Mesodermal cell (in vitro differentiated cells): ENCODE results near the gene PROM2.

Source experiments
- H3K27ac ChIP-seq: 2 replicates; pipeline ENCODE4 v1.7.0; 2013; ENCODE audit warnings: mild to moderate bottlenecking, low read depth, low read length, moderate library complexity; ENCODE audit not compliant: severe bottlenecking
- H3K36me3 ChIP-seq: 2 replicates; pipeline ENCODE4 v1.7.1; 2013; ENCODE audit warnings: mild to moderate bottlenecking, low read length, moderate library complexity; ENCODE audit not compliant: control insufficient read depth, insufficient read depth
- H3K4me1 ChIP-seq: one replicate; pipeline ENCODE4 v1.7.1; 2013; ENCODE audit warnings: mild to moderate bottlenecking, low read length; ENCODE audit not compliant: insufficient read depth, control insufficient read depth, poor library complexity, severe bottlenecking
- H3K4me3 ChIP-seq: 2 replicates; pipeline ENCODE4 v1.7.0; 2013; ENCODE audit warnings: low read length, control low read depth, mild to moderate bottlenecking; ENCODE audit not compliant: insufficient read depth, poor library complexity, severe bottlenecking; ENCODE audit errors: extremely low read depth
- H3K9me3 ChIP-seq: 2 replicates; pipeline ENCODE4 v1.7.1; 2013; ENCODE audit warnings: mild to moderate bottlenecking, low read length, moderate library complexity; ENCODE audit not compliant: control insufficient read depth
- WGBS, 2 experiments: methylation state at CpG; one replicate each; pipeline ENCODE4 v1.1.5; 2013; ENCODE audit warnings: missing lambda C conversion rate in 2 of 2; ENCODE audit not compliant: insufficient coverage in 2 of 2; 5-methylcytosine and 5-hydroxymethylcytosine counted together

PROM2 gene

DNA sequence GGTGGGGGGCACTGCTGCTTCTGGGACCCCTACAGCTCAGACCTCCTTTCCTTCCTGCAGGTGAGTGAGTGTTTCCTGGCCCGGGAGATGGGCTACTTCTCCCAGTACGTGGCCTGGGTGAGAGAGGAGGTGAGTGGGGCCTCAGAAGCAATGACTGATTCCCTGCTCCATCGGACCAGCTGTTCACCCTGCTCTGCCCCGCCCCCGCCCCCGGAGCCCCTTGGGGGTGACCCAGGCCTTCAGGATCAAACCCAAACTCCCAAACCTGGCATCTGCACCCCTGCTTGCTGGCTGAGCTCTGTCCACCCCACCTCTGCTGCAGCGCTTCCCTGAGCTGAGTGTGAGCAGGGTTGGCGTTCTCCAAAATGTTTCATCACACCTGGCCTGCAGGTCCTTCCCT lies 13.1 kb downstream of the PROM2 start:
- Histone ChIP-seq H3K9me3 (peaks cover 5% of the 10 kb centered on the region), H3K27ac (no peak overlapping the region), H3K4me3 (no peak overlapping the region), H3K4me1 (no peaks in the 10 kb centered on the region), H3K36me3 (no peaks in the 10 kb centered on the region)
- WGBS, 2 experiments = 84 to 100% methylated on average over 3 to 6 of the region's 8 CpGs

DNA sequence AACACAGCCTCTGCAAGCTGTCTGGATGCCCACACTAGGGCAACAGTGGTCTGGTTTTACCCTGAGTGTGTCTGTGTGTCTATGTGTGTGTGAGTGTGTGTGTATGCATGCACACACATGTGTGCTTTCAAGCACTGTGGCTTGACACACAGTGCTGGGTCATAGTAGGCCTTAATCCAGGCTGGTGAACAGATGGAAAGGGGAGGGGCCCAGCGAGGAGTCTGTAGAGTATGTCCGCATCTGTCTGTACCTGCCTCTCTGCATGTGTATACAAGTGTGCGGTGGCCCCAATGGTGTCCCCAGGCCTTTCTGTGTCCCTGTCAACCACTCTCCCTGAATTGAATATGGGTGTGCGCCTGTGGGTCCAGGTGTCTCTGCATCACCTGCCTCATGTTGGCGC lies 13.6 kb downstream of the PROM2 start:
- Histone ChIP-seq H3K36me3 (no peaks in the 10 kb centered on the region), H3K4me1 (no peaks in the 10 kb centered on the region), H3K9me3 (peaks cover 5% of the 10 kb centered on the region), H3K4me3 (no peak overlapping the region), H3K27ac (no peak overlapping the region)
- WGBS, 2 experiments = 92 to 93% methylated on average over 5 of the region's 5 CpGs

DNA sequence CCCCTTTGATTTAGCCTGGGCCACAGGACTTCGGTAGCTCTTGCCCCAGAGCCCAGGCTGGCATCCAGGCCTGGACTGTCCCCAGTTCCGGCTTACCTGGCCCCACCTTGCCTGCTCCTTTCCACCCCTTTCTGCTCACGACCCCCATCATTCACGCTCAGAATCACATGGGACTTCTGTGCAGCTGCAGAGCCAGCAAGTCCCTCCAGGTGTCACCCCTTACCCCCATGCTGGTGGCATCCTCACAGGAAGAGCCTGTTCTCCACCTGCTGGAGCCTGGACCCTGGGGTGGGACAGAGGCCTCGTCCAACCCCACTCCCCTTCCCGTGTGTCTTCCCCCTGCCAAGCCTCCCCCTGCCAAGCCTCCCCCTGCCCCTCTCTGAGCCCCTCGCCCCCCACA lies 15.0 kb downstream of the PROM2 start:
- H3K36me3 ChIP-seq = no peaks in the 10 kb centered on the region
- WGBS, 2 experiments = 52 to 81% methylated on average over 3 to 6 of the region's 7 CpGs
- no peak overlapping the region for H3K27ac ChIP-seq
- no peak overlapping the region for H3K4me3 ChIP-seq
- H3K9me3 ChIP-seq = peaks cover 5% of the 10 kb centered on the region
- no peaks in the 10 kb centered on the region for H3K4me1 ChIP-seq

DNA sequence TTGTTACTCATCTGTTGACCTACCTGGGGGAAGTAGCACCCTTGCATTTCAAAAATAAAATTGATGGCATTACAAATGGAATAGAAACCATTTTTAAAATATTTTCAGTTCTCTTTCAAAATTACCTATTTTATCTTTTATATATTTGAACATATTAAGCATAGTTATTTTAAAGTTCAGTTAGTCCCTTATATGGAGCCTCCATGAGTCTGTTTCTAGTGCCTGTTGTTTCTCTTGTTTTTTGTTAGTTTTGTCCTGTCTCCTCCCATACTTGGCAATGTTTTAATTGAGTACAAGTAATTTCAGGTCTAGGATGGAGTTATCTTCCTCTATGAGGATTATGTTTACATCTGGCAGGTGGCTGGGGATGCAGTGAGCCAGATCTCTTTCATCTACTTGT lies 17.0 kb downstream of the PROM2 start:
- Histone ChIP-seq H3K4me3 (no peak overlapping the region), H3K9me3 (peaks cover 5% of the 10 kb centered on the region), H3K4me1 (no peaks in the 10 kb centered on the region), H3K36me3 (no peaks in the 10 kb centered on the region), H3K27ac (no peak overlapping the region)

DNA sequence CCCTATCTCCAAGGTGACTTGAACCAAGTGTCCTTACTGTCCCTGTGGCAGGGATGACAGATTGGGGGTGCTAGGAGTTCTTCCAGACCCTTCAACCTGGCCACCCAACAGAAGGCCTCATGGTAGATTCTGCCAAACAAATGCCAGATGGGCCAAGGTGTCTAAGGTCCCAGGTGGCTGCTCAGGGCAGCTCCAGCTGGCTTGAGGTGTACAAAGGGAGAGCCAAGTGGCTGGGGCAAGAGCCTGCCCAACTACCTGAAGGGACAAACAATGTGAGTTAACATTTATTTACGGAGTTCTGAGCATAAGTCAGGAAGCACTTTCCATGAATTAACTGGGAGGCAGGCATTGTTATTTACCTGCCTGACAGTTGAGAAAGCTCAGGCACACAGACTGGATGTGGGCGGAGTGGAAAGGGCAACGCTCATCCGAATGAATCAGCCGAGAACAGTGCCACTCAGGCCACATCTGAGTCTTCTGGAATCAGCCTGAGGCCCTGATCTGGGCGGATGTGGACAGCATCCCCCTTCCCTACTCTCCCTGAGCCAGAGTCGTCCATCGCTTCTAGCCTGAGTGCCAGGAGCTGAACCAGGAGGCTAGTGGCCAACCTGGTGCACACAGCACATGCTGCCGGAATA lies 18.5 kb downstream of the PROM2 start:
- Histone ChIP-seq H3K27ac (no peak overlapping the region), H3K4me3 (no peak overlapping the region), H3K4me1 (peaks cover 6% of the 10 kb centered on the region), H3K36me3 (no peaks in the 10 kb centered on the region), H3K9me3 (peaks cover 5% of the 10 kb centered on the region)
- WGBS, 2 experiments = 92% methylated on average over 8 to 9 of the region's 9 CpGs

DNA sequence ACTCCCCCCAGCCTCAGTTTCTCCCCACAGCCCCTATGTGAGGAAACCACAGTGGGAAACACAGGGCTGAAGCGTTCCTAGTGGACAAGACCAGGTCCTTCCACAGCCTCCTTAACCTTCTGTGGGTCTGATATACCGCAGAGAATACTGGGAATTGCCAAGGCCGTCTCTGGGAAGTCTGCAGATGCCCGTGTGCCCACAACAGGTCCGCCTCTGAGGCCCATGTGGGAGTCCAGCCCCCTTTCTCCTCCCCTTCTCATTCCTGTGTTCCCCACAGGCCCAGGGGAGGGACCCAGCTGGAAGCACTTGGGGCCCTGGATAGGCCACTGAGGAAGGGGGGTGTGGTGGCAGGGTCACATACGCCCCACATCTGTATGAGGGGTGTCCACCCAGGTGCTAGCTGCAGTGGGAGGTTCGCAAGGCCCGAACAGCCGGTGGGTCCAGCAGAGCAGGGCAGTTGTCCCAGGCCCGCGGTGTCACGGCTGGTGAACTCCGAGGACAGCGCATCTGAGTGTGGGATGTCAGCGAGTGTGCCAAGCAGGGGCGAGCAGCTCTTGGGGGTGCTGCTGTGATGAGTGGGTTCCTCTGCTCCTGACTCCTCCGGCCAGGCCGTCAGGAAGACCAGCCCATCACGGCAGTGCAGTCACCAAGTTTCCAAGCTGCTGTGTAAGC lies 20.5 kb downstream of the PROM2 start:
- Histone ChIP-seq H3K36me3 (no peaks in the 10 kb centered on the region), H3K27ac (no peak overlapping the region), H3K4me1 (peaks cover 9% of the 10 kb centered on the region), H3K9me3 (peaks cover 5% of the 10 kb centered on the region), H3K4me3 (no peak overlapping the region)
- WGBS, 2 experiments = 91 to 95% methylated on average over 16 to 17 of the region's 19 CpGs

DNA sequence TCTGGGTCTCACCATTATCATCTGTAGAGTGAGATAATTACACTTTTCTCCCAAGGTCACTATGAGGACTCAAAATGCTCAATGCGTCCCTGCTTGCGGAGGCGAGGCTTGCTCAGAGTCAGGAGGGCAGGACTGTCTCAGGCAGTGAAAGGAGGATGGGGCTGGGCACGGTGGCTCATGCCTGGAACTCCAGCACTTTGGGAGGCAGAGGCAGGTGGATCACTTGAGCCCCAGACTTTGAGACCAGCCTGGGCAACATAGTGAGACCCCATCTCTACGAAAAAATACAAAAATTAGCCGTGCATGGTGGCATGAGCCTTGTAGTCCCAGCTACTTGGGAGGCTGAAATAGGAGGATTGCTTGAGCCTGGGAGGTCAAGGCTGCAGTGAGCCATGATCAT lies 21.1 kb downstream of the PROM2 start:
- no peaks in the 10 kb centered on the region for H3K36me3 ChIP-seq
- H3K4me3 ChIP-seq = no peak overlapping the region
- peaks cover 5% of the 10 kb centered on the region for H3K9me3 ChIP-seq
- WGBS, 2 experiments = 91 to 94% methylated on average over 4 to 6 of the region's 6 CpGs
- H3K4me1 ChIP-seq = peaks cover 9% of the 10 kb centered on the region
- H3K27ac ChIP-seq = no peak overlapping the region

DNA sequence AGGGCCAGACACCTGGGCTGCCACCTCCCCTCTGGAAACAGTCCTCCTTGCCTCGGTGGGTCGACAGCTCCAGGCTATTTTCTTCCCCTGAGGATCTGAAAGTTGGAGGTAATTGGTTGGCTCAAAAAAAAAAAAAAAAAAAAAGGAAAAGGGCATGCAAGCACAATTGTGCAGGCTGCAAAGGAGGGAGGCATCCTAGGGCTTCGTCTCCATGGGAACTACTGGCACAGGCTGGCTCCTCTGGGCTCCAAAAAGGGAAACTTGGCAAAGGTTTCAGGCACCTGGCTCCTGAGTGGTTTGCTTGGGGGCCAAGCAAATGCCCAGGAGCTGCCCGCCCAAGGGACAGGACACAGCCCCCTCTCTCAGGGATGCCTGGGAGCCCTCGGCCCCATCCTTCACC lies 21.8 kb downstream of the PROM2 start:
- 78 to 90% methylated on average over 2 to 5 of the region's 5 CpGs for WGBS, 2 experiments
- Histone ChIP-seq H3K27ac (no peak overlapping the region), H3K36me3 (no peaks in the 10 kb centered on the region)

DNA sequence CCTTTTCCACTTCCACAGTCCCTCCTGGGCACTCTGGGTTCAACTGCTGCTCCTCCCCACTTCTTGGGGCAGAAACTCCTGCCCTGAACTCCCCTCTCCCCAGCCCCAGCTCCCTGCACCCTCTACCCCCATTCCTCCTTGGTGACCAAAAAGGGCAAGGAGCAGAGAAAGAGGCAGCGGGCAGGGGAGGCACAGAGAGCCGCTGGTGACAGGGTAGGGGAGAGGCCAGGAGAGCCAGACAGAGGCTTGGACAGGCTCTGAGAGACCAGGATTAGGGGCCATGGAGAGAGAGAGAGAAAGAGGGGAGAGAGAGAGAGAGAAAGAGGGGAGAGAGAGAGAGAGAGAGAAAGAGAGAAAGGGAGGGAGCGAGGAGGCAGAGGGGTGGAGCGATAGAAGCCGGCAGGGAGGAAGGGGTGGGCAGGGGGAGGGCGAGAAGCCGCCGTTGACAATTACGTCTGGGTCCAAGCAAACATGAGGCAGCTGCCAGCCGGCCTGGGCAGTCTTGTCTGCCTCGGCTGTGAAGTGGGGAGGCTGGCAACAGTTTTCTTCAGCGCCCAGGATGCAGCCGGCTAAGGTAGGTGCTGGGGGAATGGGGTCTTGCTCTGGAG lies 22.7 kb downstream of the PROM2 start, which contains the start of gene KCNIP3:
KCNIP3 (plus strand) TSS at position 468 of the 608 bp plus-strand sequence; CDS start at position 560, 92 bp downstream.
- Histone ChIP-seq H3K9me3 (no peaks in the 10 kb centered on the region), H3K27ac (no peak within 1 kb of the TSS), H3K4me3 (no peak within 1 kb of the TSS), H3K36me3 (no peaks in the 10 kb centered on the region), H3K4me1 (peaks cover 9% of the 10 kb centered on the region)
- 20 to 23% methylated on average over 8 to 10 of the region's 13 CpGs for WGBS, 2 experiments

More for the DNA sequence above, 21.8 kb downstream of the PROM2 start:
- Histone ChIP-seq H3K9me3 (peaks cover 5% of the 10 kb centered on the region), H3K4me1 (peaks cover 9% of the 10 kb centered on the region), H3K4me3 (no peak overlapping the region)

DNA sequence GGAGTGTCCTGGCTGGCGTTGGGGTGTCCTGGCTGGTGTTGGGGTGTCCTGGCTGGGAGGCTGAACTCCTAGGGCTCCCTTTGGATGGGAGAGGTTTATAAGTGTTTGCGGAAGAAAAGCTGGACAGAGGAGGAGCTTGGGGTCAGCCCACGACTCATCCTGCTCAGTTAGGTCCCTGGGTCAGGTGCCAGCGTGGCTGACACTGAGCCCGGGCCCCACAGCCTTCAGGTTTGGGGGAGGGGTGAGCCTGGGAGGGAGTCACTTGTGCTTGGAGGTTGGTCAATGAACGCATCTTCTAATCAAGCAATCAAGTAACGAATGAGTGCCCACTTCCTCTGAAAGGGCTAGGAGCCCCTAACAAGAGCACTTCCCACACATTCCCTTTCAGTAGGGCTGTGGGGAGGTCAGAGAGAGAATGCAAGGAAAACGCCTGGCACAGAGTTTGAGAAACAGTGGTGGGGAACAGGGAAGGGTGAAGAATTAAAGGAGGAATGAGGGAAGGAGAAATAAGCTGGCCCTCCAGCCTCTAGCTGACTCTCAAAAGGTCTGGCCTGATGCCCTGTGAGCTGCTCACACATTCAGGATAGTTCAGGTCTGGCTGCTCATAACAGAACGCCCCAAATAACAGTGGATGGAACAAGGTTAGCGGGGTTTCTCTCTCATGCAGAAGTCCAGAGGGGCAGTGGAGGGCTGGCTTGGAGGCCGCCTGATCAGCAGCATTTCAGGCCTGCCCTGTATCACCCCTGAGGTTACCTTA lies 23.6 kb downstream of the PROM2 start:
- Histone ChIP-seq H3K27ac (no peak overlapping the region), H3K36me3 (no peaks in the 10 kb centered on the region), H3K4me1 (peaks cover 9% of the 10 kb centered on the region), H3K9me3 (no peaks in the 10 kb centered on the region), H3K4me3 (no peak overlapping the region)
- WGBS, 2 experiments = 80 to 89% methylated on average over 6 to 9 of the region's 11 CpGs
